ENCODE data around the gene FRS2.

- TF ChIP-seq CTCF (IDR thresholded peaks at IDR 0.05) (no peak), POLR2A (IDR thresholded peaks at IDR 0.05) (no peak)
Measured at GRCh38 chr12:69600804-69601203, 130.6 kb downstream of the FRS2 start.

Measured in ovary (tissue), 3 donors.